ENCODE data around the gene ZNF831.

Gene ZNF831

GRCh38 chr20:59195316-59195993 is 31.8 kb downstream of the ZNF831 start:
- no peak overlapping the region for H3K4me3 ChIP-seq (ENCODE audit: low read length in 2 of 2)
- H2BK120ac ChIP-seq (ENCODE audit: low read depth, low read length), result no peak overlapping the region
- H3K4ac ChIP-seq (ENCODE audit: low read length), result no peak overlapping the region
- H3K4me2 ChIP-seq (ENCODE audit: insufficient read depth, low read length, poor library complexity, severe bottlenecking), result no peak overlapping the region
- H3K79me1 ChIP-seq (ENCODE audit: low read depth, low read length), result peaks cover 2% of the 10 kb centered on the region
- no peak overlapping the region for H3K9ac ChIP-seq (ENCODE audit: low read depth, low read length, poor library complexity)
- H3K18ac ChIP-seq (ENCODE audit: low read length), result no peak overlapping the region
- no peak for DNase-seq (ENCODE audit: low spot score)
- WGBS, 2 donors (ENCODE audit: extremely low coverage in 2 of 2, insufficient read length in 2 of 2, insufficient replicate concordance in 1 of 2), result no CpG with 5 or more reads among the region's 18 CpGs
- H3K4me1 ChIP-seq (ENCODE audit: control insufficient read depth in 2 of 2, insufficient read depth in 1 of 2, low read depth in 1 of 2, low read length in 2 of 2), result peaks cover 0 to 1% of the 10 kb centered on the region in 2 donors
- no peaks in the 10 kb centered on the region for H3K27me3 ChIP-seq (ENCODE audit: control insufficient read depth in 3 of 3, insufficient read depth in 3 of 3, low read depth in 1 of 3, low read length in 3 of 3)
- H3K36me3 ChIP-seq (replicated peaks in 1 of 2; ENCODE audit: control insufficient read depth in 2 of 2, insufficient read depth in 2 of 2, low read length in 2 of 2), result no peaks in the 10 kb centered on the region
- no peak overlapping the region for H3K23ac ChIP-seq (ENCODE audit: low read depth, low read length, poor library complexity)
- H2BK12ac ChIP-seq (ENCODE audit: low read length), result no peak overlapping the region
- H4K91ac ChIP-seq (ENCODE audit: low read depth, low read length, poor library complexity), result no peak overlapping the region
- no peak overlapping the region for H2BK15ac ChIP-seq (ENCODE audit: low read length)
- H2BK5ac ChIP-seq (ENCODE audit: low read length), result no peak overlapping the region
- no peak overlapping the region for H3K14ac ChIP-seq (ENCODE audit: low read length)
- no peak overlapping the region for H4K8ac ChIP-seq (ENCODE audit: low read depth, low read length)
- H2AFZ ChIP-seq (ENCODE audit: low read length), result no peak overlapping the region
- peaks cover 0 to 1% of the 10 kb centered on the region in 2 donors for H3K9me3 ChIP-seq (replicated peaks in 1 of 2; ENCODE audit: control insufficient read depth in 2 of 2, insufficient read depth in 1 of 2, low read depth in 1 of 2, low read length in 2 of 2)
- H2AK5ac ChIP-seq (ENCODE audit: low read depth, low read length), result no peak overlapping the region
- no peak overlapping the region for H3K27ac ChIP-seq (replicated peaks; ENCODE audit: low read length)

GRCh38 chr20:59204165-59204894 is 40.7 kb downstream of the ZNF831 start:
- Histone ChIP-seq H2AK5ac (ENCODE audit: low read depth, low read length) (no peak overlapping the region), H3K27me3 (ENCODE audit: control insufficient read depth in 3 of 3, insufficient read depth in 3 of 3, low read depth in 1 of 3, low read length in 3 of 3) (no peaks in the 10 kb centered on the region), H2BK12ac (ENCODE audit: low read length) (no peak overlapping the region)

GRCh38 chr20:59205044-59205443 is 41.4 kb downstream of the ZNF831 start:
- DNase-seq (ENCODE audit: low spot score), result no peak
- Histone ChIP-seq H4K91ac (ENCODE audit: low read depth, low read length, poor library complexity) (no peak overlapping the region), H3K14ac (ENCODE audit: low read length) (no peak overlapping the region), H3K27me3 (ENCODE audit: control insufficient read depth in 3 of 3, insufficient read depth in 3 of 3, low read depth in 1 of 3, low read length in 3 of 3) (no peaks in the 10 kb centered on the region), H3K36me3 (replicated peaks in 1 of 2; ENCODE audit: control insufficient read depth in 2 of 2, insufficient read depth in 2 of 2, low read length in 2 of 2) (no peaks in the 10 kb centered on the region), H3K9ac (ENCODE audit: low read depth, low read length, poor library complexity) (no peak overlapping the region), H2BK5ac (ENCODE audit: low read length) (no peak overlapping the region), H2BK120ac (ENCODE audit: low read depth, low read length) (no peak overlapping the region), H3K4me3 (ENCODE audit: low read length in 2 of 2) (no peak overlapping the region), H2AFZ (ENCODE audit: low read length) (no peak overlapping the region), H3K18ac (ENCODE audit: low read length) (no peak overlapping the region), H2BK15ac (ENCODE audit: low read length) (no peak overlapping the region), H3K23ac (ENCODE audit: low read depth, low read length, poor library complexity) (no peak overlapping the region), H3K79me1 (ENCODE audit: low read depth, low read length) (no peaks in the 10 kb centered on the region), H3K4ac (ENCODE audit: low read length) (no peak overlapping the region), H2BK12ac (ENCODE audit: low read length) (no peak overlapping the region), H3K4me2 (ENCODE audit: insufficient read depth, low read length, poor library complexity, severe bottlenecking) (no peak overlapping the region), H3K9me3 (replicated peaks in 1 of 2; ENCODE audit: control insufficient read depth in 2 of 2, insufficient read depth in 1 of 2, low read depth in 1 of 2, low read length in 2 of 2) (no peaks in the 10 kb centered on the region), H2AK5ac (ENCODE audit: low read depth, low read length) (no peak overlapping the region), H3K27ac (replicated peaks; ENCODE audit: low read length) (no peak overlapping the region), H3K4me1 (ENCODE audit: control insufficient read depth in 2 of 2, insufficient read depth in 1 of 2, low read depth in 1 of 2, low read length in 2 of 2) (peaks cover 0 to 9% of the 10 kb centered on the region in 2 donors), H4K8ac (ENCODE audit: low read depth, low read length) (no peak overlapping the region)
- WGBS, 2 donors (ENCODE audit: extremely low coverage in 2 of 2, insufficient read length in 2 of 2, insufficient replicate concordance in 1 of 2), result no CpG with 5 or more reads among the region's 6 CpGs

More at GRCh38 chr20:59204165-59204894, 40.7 kb downstream of the ZNF831 start:
- WGBS, 2 donors (ENCODE audit: extremely low coverage in 2 of 2, insufficient read length in 2 of 2, insufficient replicate concordance in 1 of 2), result no CpG with 5 or more reads among the region's 10 CpGs
- peaks cover 0 to 9% of the 10 kb centered on the region in 2 donors for H3K4me1 ChIP-seq (ENCODE audit: control insufficient read depth in 2 of 2, insufficient read depth in 1 of 2, low read depth in 1 of 2, low read length in 2 of 2)
- no peak overlapping the region for H2BK120ac ChIP-seq (ENCODE audit: low read depth, low read length)
- H4K8ac ChIP-seq (ENCODE audit: low read depth, low read length), result no peak overlapping the region
- no peak overlapping the region for H3K4me2 ChIP-seq (ENCODE audit: insufficient read depth, low read length, poor library complexity, severe bottlenecking)
- no peak for DNase-seq (ENCODE audit: low spot score)
- H3K36me3 ChIP-seq (replicated peaks in 1 of 2; ENCODE audit: control insufficient read depth in 2 of 2, insufficient read depth in 2 of 2, low read length in 2 of 2), result no peaks in the 10 kb centered on the region
- H3K23ac ChIP-seq (ENCODE audit: low read depth, low read length, poor library complexity), result no peak overlapping the region
- H2BK5ac ChIP-seq (ENCODE audit: low read length), result no peak overlapping the region
- H3K14ac ChIP-seq (ENCODE audit: low read length), result no peak overlapping the region
- no peak overlapping the region for H3K4ac ChIP-seq (ENCODE audit: low read length)
- H3K4me3 ChIP-seq (ENCODE audit: low read length in 2 of 2), result no peak overlapping the region
- no peak overlapping the region for H4K91ac ChIP-seq (ENCODE audit: low read depth, low read length, poor library complexity)
- H3K27ac ChIP-seq (replicated peaks; ENCODE audit: low read length), result no peak overlapping the region
- no peak overlapping the region for H3K9ac ChIP-seq (ENCODE audit: low read depth, low read length, poor library complexity)
- H2AFZ ChIP-seq (ENCODE audit: low read length), result no peak overlapping the region
- H3K79me1 ChIP-seq (ENCODE audit: low read depth, low read length), result no peaks in the 10 kb centered on the region
- no peak overlapping the region for H2BK15ac ChIP-seq (ENCODE audit: low read length)
- H3K9me3 ChIP-seq (replicated peaks in 1 of 2; ENCODE audit: control insufficient read depth in 2 of 2, insufficient read depth in 1 of 2, low read depth in 1 of 2, low read length in 2 of 2), result no peaks in the 10 kb centered on the region
- H3K18ac ChIP-seq (ENCODE audit: low read length), result peak overlapping the region; percentile 84

GRCh38 chr20:59207235-59207634 is 43.6 kb downstream of the ZNF831 start:
- no peak overlapping the region for H4K8ac ChIP-seq (ENCODE audit: low read depth, low read length)
- H3K79me1 ChIP-seq (ENCODE audit: low read depth, low read length), result no peaks in the 10 kb centered on the region
- no peak overlapping the region for H2BK15ac ChIP-seq (ENCODE audit: low read length)
- H3K4ac ChIP-seq (ENCODE audit: low read length), result no peak overlapping the region
- no peak overlapping the region for H4K91ac ChIP-seq (ENCODE audit: low read depth, low read length, poor library complexity)
- no peak overlapping the region for H3K18ac ChIP-seq (ENCODE audit: low read length)
- H2AK5ac ChIP-seq (ENCODE audit: low read depth, low read length), result no peak overlapping the region
- no peaks in the 10 kb centered on the region for H3K36me3 ChIP-seq (replicated peaks in 1 of 2; ENCODE audit: control insufficient read depth in 2 of 2, insufficient read depth in 2 of 2, low read length in 2 of 2)
- no peak overlapping the region for H2BK120ac ChIP-seq (ENCODE audit: low read depth, low read length)
- H3K9ac ChIP-seq (ENCODE audit: low read depth, low read length, poor library complexity), result no peak overlapping the region
- peaks cover 0 to 2% (median 0%) of the 10 kb centered on the region in 3 experiments for H3K27me3 ChIP-seq (ENCODE audit: control insufficient read depth in 3 of 3, insufficient read depth in 3 of 3, low read depth in 1 of 3, low read length in 3 of 3)
- no peak overlapping the region for H3K4me2 ChIP-seq (ENCODE audit: insufficient read depth, low read length, poor library complexity, severe bottlenecking)
- H3K23ac ChIP-seq (ENCODE audit: low read depth, low read length, poor library complexity), result no peak overlapping the region
- H3K4me3 ChIP-seq (ENCODE audit: low read length in 2 of 2), result no peak overlapping the region
- no peaks in the 10 kb centered on the region for H3K9me3 ChIP-seq (replicated peaks in 1 of 2; ENCODE audit: control insufficient read depth in 2 of 2, insufficient read depth in 1 of 2, low read depth in 1 of 2, low read length in 2 of 2)
- H3K14ac ChIP-seq (ENCODE audit: low read length), result no peak overlapping the region
- no CpG with 5 or more reads among the region's 2 CpGs for WGBS, 2 donors (ENCODE audit: extremely low coverage in 2 of 2, insufficient read length in 2 of 2, insufficient replicate concordance in 1 of 2)
- H2BK12ac ChIP-seq (ENCODE audit: low read length), result no peak overlapping the region
- no peak overlapping the region for H2BK5ac ChIP-seq (ENCODE audit: low read length)
- no peak for DNase-seq (ENCODE audit: low spot score)
- H2AFZ ChIP-seq (ENCODE audit: low read length), result no peak overlapping the region
- H3K27ac ChIP-seq (replicated peaks; ENCODE audit: low read length), result no peak overlapping the region
- peaks cover 0 to 9% of the 10 kb centered on the region in 2 donors for H3K4me1 ChIP-seq (ENCODE audit: control insufficient read depth in 2 of 2, insufficient read depth in 1 of 2, low read depth in 1 of 2, low read length in 2 of 2)
